Astrocyte (in vitro differentiated cells and primary cell): Measurements from ENCODE around the gene ERC1. TPM values are rescaled to one million over a fixed set of nuclear protein-coding genes. Genes with fewer than 3 reads are reported as not detected.

Experiments
- DNase-seq: peaks from one replicate; pipeline ENCODE4 v3.0.0-alpha.2; 2010; ENCODE audit warnings: low read depth
- FAIRE-seq: peaks from 2 replicates; lab custom pipeline; 2011; peaks lifted over from hg19 to GRCh38; lab: Jason Lieb, UNC
- H2AFZ ChIP-seq: 2 replicates; pipeline ENCODE4 v1.6.0; 2012; ENCODE audit warnings: low read depth, low read length, inconsistent platforms
- H3K27ac ChIP-seq: 2 replicates; pipeline ENCODE4 v1.5.1; 2011; ENCODE audit warnings: low read depth, low read length, inconsistent platforms
- H3K27me3 ChIP-seq: 2 replicates; pipeline ENCODE4 v1.6.0; 2011; ENCODE audit warnings: low read length, inconsistent platforms; ENCODE audit not compliant: insufficient read depth
- H3K36me3 ChIP-seq: 2 replicates; pipeline ENCODE4 v1.5.1; 2011; ENCODE audit warnings: low read length, inconsistent platforms; ENCODE audit not compliant: insufficient read depth
- H3K4me1 ChIP-seq: 2 replicates; pipeline ENCODE4 v1.5.1; 2011; ENCODE audit warnings: low read length, inconsistent platforms; ENCODE audit not compliant: insufficient read depth
- H3K4me2 ChIP-seq: 2 replicates; pipeline ENCODE4 v1.6.0; 2012; ENCODE audit warnings: low read length, inconsistent platforms
- H3K4me3 ChIP-seq: 2 replicates; pipeline ENCODE4 v1.5.1; 2011; ENCODE audit warnings: low read depth, mild to moderate bottlenecking, low read length, inconsistent platforms; ENCODE audit not compliant: insufficient read depth
- H3K79me2 ChIP-seq: 2 replicates; pipeline ENCODE4 v1.6.0; 2012; ENCODE audit warnings: mild to moderate bottlenecking, low read length, inconsistent platforms; ENCODE audit not compliant: insufficient read depth
- H3K9ac ChIP-seq: 2 replicates; pipeline ENCODE4 v1.6.0; 2012; ENCODE audit warnings: mild to moderate bottlenecking, low read length, inconsistent platforms
- H3K9me3 ChIP-seq: 2 replicates; pipeline ENCODE4 v1.5.1; 2012; ENCODE audit warnings: low read depth, mild to moderate bottlenecking, low read length, inconsistent platforms; ENCODE audit not compliant: insufficient read depth
- H4K20me1 ChIP-seq: 2 replicates; pipeline ENCODE4 v1.6.0; 2012; ENCODE audit warnings: low read length, inconsistent platforms; ENCODE audit not compliant: insufficient read depth
- H3K27ac Mint-ChIP-seq: one replicate; pipeline ENCODE4 v1.8.0; 2021; ENCODE audit warnings: mild to moderate bottlenecking, mixed read lengths; ENCODE audit not compliant: unreplicated experiment
- H3K27me3 Mint-ChIP-seq: one replicate; pipeline ENCODE4 v1.8.0; 2021; ENCODE audit warnings: low read depth, mixed read lengths; ENCODE audit not compliant: unreplicated experiment
- H3K36me3 Mint-ChIP-seq: one replicate; pipeline ENCODE4 v1.8.0; 2021; ENCODE audit warnings: low read depth, mixed read lengths; ENCODE audit not compliant: unreplicated experiment
- H3K4me1 Mint-ChIP-seq: one replicate; pipeline ENCODE4 v1.8.0; 2021; ENCODE audit warnings: low read depth, mixed read lengths; ENCODE audit not compliant: unreplicated experiment
- H3K4me3 Mint-ChIP-seq: one replicate; pipeline ENCODE4 v1.8.0; 2021; ENCODE audit warnings: mild to moderate bottlenecking, moderate library complexity, mixed read lengths; ENCODE audit not compliant: unreplicated experiment
- H3K9me3 Mint-ChIP-seq: one replicate; pipeline ENCODE4 v1.8.0; 2021; ENCODE audit warnings: mild to moderate bottlenecking, mixed read lengths; ENCODE audit not compliant: unreplicated experiment
- EZH2 ChIP-seq: IDR thresholded peaks from 2 replicates; pipeline ENCODE4 v1.6.1; 2012; ENCODE audit warnings: mild to moderate bottlenecking, low read length, inconsistent platforms; ENCODE audit not compliant: insufficient read depth
- total RNA-seq: library from RNA; stranded (reverse); gene quantifications from 2 replicates; pipeline ENCODE4 v1.2.1, GENCODE V29; 2021
- TF ChIP-seq, protein P1 (sequence below): IDR thresholded peaks from 2 replicates; pipeline ENCODE4 v1.5.1; 2011; ENCODE audit warnings: low read depth, mild to moderate bottlenecking, inconsistent platforms, low read length, moderate library complexity; ENCODE audit not compliant: insufficient read depth

The ERC1 gene
- total RNA-seq, 1 donor from 2014 or later: 67.1 TPM

DNA sequence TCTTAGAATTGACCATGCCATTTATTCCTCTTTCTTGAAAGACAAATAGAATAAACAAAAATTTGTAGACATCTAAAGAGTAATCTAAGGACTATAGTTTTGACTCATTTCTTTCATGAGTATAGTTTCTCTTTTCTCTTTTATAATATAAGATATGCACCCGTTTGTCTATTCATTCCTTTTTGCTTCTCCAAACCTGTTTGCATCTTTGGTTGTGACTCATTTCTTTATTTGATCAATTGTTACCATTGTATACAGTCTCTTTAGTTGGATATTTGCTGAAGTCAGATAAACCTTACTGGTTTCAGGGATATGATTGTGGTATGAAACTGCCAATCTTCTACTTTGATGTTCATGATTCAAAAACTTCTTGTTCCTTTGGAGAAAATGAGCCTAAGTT lies 334.6 kb downstream of the ERC1 start:
- Mint-ChIP-seq H3K4me3 (no peak overlapping the region), H3K36me3 (peaks cover 4% of the 10 kb centered on the region), H3K4me1 (peaks cover 8% of the 10 kb centered on the region), H3K27ac (no peak overlapping the region), H3K9me3 (no peaks in the 10 kb centered on the region), H3K27me3 (no peaks in the 10 kb centered on the region)
- no peak overlapping the region for H3K4me2 ChIP-seq
- no peaks in the 10 kb centered on the region for H3K27me3 ChIP-seq
- no peak overlapping the region for H3K4me3 ChIP-seq
- no peaks in the 10 kb centered on the region for H3K4me1 ChIP-seq
- H3K36me3 ChIP-seq: no peaks in the 10 kb centered on the region
- no peaks in the 10 kb centered on the region for H4K20me1 ChIP-seq
- H2AFZ ChIP-seq: no peak overlapping the region
- no peak overlapping the region for H3K27ac ChIP-seq
- TF ChIP-seq EZH2: no peak
- TF ChIP-seq, protein P1, sequence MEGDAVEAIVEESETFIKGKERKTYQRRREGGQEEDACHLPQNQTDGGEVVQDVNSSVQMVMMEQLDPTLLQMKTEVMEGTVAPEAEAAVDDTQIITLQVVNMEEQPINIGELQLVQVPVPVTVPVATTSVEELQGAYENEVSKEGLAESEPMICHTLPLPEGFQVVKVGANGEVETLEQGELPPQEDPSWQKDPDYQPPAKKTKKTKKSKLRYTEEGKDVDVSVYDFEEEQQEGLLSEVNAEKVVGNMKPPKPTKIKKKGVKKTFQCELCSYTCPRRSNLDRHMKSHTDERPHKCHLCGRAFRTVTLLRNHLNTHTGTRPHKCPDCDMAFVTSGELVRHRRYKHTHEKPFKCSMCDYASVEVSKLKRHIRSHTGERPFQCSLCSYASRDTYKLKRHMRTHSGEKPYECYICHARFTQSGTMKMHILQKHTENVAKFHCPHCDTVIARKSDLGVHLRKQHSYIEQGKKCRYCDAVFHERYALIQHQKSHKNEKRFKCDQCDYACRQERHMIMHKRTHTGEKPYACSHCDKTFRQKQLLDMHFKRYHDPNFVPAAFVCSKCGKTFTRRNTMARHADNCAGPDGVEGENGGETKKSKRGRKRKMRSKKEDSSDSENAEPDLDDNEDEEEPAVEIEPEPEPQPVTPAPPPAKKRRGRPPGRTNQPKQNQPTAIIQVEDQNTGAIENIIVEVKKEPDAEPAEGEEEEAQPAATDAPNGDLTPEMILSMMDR: no peak
- H3K9me3 ChIP-seq: no peaks in the 10 kb centered on the region
- H3K79me2 ChIP-seq: no peaks in the 10 kb centered on the region
- H3K9ac ChIP-seq: no peak overlapping the region
- FAIRE-seq (peak; percentile 17), DNase-seq (no peak)

DNA sequence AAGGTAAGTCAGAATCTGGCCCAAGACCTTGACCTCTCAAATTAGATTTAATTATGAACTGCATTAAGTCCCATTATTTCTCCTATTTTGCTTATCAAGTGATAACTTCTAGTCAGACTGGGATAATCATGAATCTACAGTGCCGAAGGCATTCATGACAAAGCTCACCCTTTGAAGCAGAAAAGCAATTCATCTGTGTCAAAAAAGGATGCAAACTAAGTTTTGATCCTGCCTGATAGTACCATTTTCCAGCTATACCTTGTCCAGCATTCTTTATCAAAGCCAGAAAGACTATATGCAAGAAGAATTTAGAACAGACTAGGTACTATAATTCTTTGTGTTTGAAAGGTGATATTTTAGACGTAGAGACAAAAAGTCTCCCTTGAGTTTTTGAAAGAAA lies 335.2 kb downstream of the ERC1 start:
- no peak for FAIRE-seq

DNA sequence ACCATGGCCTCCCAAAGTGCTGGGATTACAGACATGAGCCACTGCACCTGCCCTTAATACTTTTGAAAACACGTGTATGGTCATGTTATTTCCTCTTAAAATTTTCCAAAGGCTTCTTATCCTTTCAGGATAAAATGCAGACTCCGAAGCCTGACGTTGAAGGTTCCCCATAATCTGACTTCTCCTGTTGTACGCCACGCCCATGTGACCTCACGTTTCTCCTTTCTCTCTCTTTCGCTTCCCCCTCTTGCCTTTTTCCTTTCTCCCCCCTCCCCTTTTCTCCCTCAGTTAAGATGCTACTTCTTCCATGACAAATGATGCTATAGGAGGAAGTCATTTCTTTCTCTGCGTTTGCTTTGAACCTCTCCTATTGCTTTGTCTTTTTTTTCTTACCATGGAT lies 337.4 kb downstream of the ERC1 start:
- Mint-ChIP-seq H3K27ac (no peak overlapping the region), H3K9me3 (no peaks in the 10 kb centered on the region), H3K36me3 (peaks cover 4% of the 10 kb centered on the region), H3K27me3 (no peaks in the 10 kb centered on the region), H3K4me3 (no peak overlapping the region), H3K4me1 (peaks cover 13% of the 10 kb centered on the region)
- Histone ChIP-seq H3K9me3 (no peaks in the 10 kb centered on the region), H3K4me2 (no peak overlapping the region), H3K27me3 (no peaks in the 10 kb centered on the region), H2AFZ (no peak overlapping the region), H3K27ac (no peak overlapping the region), H3K79me2 (no peaks in the 10 kb centered on the region), H3K9ac (no peak overlapping the region), H3K4me3 (no peak overlapping the region), H3K36me3 (no peaks in the 10 kb centered on the region), H4K20me1 (no peaks in the 10 kb centered on the region), H3K4me1 (no peaks in the 10 kb centered on the region)
- TF ChIP-seq, protein P1: no peak
- DNase-seq: no peak
- no peak for FAIRE-seq

More for the DNA sequence above, 335.2 kb downstream of the ERC1 start:
- peaks cover 8% of the 10 kb centered on the region for H3K4me1 Mint-ChIP-seq
- no peaks in the 10 kb centered on the region for H3K9me3 Mint-ChIP-seq
- Histone ChIP-seq H2AFZ (no peak overlapping the region), H3K9me3 (no peaks in the 10 kb centered on the region), H3K36me3 (no peaks in the 10 kb centered on the region), H4K20me1 (no peaks in the 10 kb centered on the region), H3K4me3 (no peak overlapping the region), H3K4me2 (no peak overlapping the region), H3K27me3 (no peaks in the 10 kb centered on the region), H3K9ac (no peak overlapping the region), H3K79me2 (no peaks in the 10 kb centered on the region), H3K27ac (no peak overlapping the region), H3K4me1 (no peaks in the 10 kb centered on the region)
- DNase-seq: no peak
- peaks cover 4% of the 10 kb centered on the region for H3K36me3 Mint-ChIP-seq
- no peak overlapping the region for H3K27ac Mint-ChIP-seq
- H3K27me3 Mint-ChIP-seq: no peaks in the 10 kb centered on the region
- TF ChIP-seq EZH2: no peak
- TF ChIP-seq, protein P1: no peak
- H3K4me3 Mint-ChIP-seq: no peak overlapping the region
